ACC112 (cell line): Measurements from ENCODE around the gene GPER1.

ENCODE experiments used
- H2AFZ ChIP-seq: fragments of 200-600 bp; sonication (generic); one replicate; pipeline ENCODE4 v1.6.0; 2017; ENCODE audit warnings: antibody characterized with exemption, low read length; ENCODE audit not compliant: unreplicated experiment
- H3K27ac ChIP-seq: fragments of 200-600 bp; sonication (generic); 2 replicates; pipeline ENCODE4 v1.5.1; 2014; ENCODE audit warnings: low read depth, mild to moderate bottlenecking, antibody characterized with exemption, low read length, moderate library complexity
- H3K27me3 ChIP-seq: fragments of 200-600 bp; sonication (generic); 2 replicates; pipeline ENCODE4 v1.6.1; 2014; ENCODE audit warnings: mild to moderate bottlenecking, antibody characterized with exemption, low read length, moderate library complexity, mixed read lengths; ENCODE audit not compliant: insufficient read depth
- H3K36me3 ChIP-seq: fragments of 200-600 bp; sonication (generic); 2 replicates; pipeline ENCODE4 v1.6.1; 2016; ENCODE audit warnings: mild to moderate bottlenecking, antibody characterized with exemption, low read length, moderate library complexity, mixed read lengths; ENCODE audit not compliant: insufficient read depth
- H3K4me1 ChIP-seq: fragments of 200-600 bp; sonication (generic); one replicate; pipeline ENCODE4 v1.6.1; 2016; ENCODE audit warnings: low read length, mixed read lengths; ENCODE audit not compliant: insufficient read depth, unreplicated experiment, control insufficient read depth
- H3K4me3 ChIP-seq: fragments of 200-600 bp; sonication (generic); 2 replicates; pipeline ENCODE4 v1.5.1; 2014; ENCODE audit warnings: mild to moderate bottlenecking, low read depth, low read length
- H3K79me2 ChIP-seq: fragments of 200-600 bp; sonication (generic); one replicate; pipeline ENCODE4 v1.6.0; 2016; ENCODE audit warnings: low read length; ENCODE audit not compliant: control insufficient read depth, unreplicated experiment, insufficient read depth

Gene GPER1

DNA sequence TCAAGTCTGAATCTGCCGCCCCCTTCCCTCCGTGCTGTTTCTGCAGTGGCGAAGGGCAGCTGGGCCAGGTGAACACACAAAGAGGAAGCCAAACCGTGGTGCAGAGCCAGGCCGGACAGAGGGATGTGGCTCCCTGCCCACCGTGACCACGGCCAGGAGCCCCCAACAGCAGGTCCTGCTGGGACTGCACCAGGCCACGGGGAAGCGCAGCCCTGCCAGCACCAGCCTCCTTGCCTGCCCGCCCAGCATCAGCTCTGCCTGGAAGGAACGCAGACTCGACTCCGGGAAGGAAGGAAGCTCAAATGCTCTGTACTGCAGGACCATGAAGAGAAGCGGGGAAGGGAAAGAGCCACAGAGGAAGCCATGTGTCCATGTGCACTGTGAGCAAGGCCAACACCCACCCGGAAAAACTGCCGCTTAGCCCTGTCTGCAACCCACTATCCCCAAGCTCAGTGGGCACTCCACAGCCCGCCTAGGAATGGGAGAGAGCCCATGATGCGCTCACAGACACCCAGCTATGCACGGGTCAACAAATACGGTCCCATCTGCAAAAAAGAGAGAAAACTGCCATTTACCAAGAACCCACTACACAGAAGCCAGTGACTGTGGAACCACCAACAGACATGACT, 19.0 kb downstream of the GPER1 start:
- Histone ChIP-seq H3K27ac (no peak overlapping the region), H3K79me2 (no peaks in the 10 kb centered on the region), H3K36me3 (no peaks in the 10 kb centered on the region), H2AFZ (no peak overlapping the region), H3K4me1 (no peaks in the 10 kb centered on the region), H3K4me3 (no peak overlapping the region), H3K27me3 (no peaks in the 10 kb centered on the region)

DNA sequence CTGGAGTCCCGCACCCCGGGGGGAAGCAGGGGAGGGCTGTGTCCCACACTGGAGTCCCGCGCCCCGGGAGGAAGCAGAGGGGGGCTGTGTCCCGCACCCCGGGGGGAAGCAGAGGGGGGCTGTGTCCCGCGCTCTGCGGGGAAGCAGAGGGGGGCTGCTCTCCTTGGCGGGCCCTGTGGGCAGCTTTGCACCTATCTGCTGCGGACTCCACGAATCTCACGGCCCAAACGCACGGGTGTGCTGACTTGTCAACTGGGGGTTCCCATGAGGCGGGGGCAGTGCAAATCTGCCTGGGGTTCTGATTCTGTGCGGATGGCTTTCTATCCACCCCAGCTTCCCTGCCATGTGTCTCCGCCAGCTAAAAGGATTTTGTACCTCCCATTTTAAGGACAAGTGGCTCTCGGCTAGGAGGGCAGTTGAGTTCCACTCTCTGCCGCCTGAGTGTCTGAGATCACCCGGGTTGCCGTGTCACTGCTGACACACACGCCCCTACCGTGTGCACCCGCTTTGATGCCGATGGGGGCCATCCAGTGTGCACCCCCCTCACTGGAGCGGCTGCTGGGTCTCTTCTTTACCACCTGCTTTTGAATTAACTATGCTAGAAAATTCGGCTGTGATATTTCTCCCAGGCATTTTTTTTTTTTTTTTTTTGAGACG, 20.5 kb downstream of the GPER1 start:
- H3K36me3 ChIP-seq: no peaks in the 10 kb centered on the region
- no peak overlapping the region for H3K27ac ChIP-seq
- H3K79me2 ChIP-seq: no peaks in the 10 kb centered on the region
- H2AFZ ChIP-seq: no peak overlapping the region
- no peaks in the 10 kb centered on the region for H3K27me3 ChIP-seq
- no peak overlapping the region for H3K4me3 ChIP-seq
- H3K4me1 ChIP-seq: no peaks in the 10 kb centered on the region

DNA sequence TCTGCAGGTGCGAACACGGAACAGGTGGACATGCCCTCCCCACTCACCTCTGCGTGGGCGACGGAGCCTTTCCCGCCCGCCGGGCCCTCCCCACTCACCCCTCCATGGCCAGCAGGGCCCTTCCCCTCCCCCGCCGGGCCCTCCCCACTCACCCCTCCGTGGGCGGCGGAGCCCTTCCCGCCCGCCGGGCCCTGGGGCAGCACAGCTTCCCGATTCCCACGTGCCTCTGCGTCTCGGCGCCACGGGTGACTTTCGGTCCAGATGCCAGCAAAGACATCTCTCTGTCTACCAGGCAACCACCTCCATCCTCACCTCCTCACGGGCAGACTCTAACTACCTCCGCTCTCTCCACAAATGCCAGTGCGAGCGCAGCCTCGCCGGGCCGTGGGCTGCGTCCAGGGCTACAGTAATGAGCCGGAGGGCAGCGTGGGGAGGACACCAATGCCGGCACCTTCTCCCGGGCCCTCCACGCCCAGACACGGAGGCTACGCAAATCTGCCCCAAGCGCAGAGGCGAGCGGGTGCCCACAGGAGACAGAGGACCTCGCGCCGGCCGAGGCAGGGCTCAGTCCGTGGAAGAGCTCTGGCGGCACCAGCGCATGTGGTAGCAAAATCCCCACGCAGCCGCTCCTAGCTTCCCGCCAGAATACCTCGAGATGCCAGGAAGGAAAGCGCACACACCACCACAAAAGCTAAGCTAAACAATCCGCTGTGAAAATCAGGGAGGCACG, 21.8 kb downstream of the GPER1 start:
- H2AFZ ChIP-seq: no peak overlapping the region
- H3K36me3 ChIP-seq: no peaks in the 10 kb centered on the region
- no peaks in the 10 kb centered on the region for H3K27me3 ChIP-seq
- no peaks in the 10 kb centered on the region for H3K79me2 ChIP-seq
- no peaks in the 10 kb centered on the region for H3K4me1 ChIP-seq
- no peak overlapping the region for H3K27ac ChIP-seq
- no peak overlapping the region for H3K4me3 ChIP-seq

DNA sequence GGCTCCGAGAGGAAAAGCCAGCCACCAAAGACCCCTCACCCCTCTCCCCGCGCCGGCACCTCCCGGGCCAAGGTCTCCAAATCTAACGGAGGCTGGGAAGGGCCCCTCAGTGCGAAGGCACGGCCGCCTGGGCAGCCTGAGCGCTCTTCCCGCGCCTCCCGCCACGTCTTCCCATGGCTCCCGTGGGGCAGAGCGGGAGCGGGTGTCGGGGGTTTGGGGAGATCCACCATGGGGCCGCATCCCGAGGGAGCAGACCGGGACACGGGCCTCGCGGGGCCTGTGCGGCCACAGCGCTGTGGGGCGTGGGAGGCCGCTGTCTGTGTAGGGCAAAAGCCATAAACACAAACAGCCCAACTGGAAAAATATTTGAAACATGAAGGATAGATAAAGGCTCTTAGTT, 22.4 kb downstream of the GPER1 start:
- H3K36me3 ChIP-seq: no peaks in the 10 kb centered on the region
- H3K27ac ChIP-seq: no peak overlapping the region
- H3K27me3 ChIP-seq: no peaks in the 10 kb centered on the region
- H2AFZ ChIP-seq: no peak overlapping the region
- H3K4me3 ChIP-seq: no peak overlapping the region
- H3K4me1 ChIP-seq: no peaks in the 10 kb centered on the region
- H3K79me2 ChIP-seq: peaks cover 2% of the 10 kb centered on the region

DNA sequence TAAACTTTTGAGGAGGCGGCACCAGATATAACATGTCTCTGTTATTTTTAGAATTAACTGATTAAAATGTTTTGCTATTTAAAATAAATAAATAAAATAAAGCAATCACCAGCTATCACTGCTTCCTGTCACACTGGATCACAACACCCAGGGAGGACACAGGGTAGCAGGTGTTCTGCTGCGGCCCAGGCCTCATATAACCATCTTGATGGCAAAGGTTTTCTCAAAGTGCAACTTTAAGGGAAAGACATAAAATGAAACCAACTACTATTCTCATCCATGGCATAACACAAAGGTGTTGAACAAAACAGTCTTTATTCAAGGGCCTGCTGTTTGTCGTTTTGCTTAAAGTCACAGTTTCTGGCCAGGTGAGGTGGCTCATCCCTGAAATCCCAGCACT, 23.2 kb downstream of the GPER1 start:
- Histone ChIP-seq H3K79me2 (peaks cover 2% of the 10 kb centered on the region), H3K4me1 (no peaks in the 10 kb centered on the region), H3K4me3 (no peak overlapping the region), H2AFZ (no peak overlapping the region), H3K27ac (no peak overlapping the region), H3K36me3 (no peaks in the 10 kb centered on the region), H3K27me3 (no peaks in the 10 kb centered on the region)

DNA sequence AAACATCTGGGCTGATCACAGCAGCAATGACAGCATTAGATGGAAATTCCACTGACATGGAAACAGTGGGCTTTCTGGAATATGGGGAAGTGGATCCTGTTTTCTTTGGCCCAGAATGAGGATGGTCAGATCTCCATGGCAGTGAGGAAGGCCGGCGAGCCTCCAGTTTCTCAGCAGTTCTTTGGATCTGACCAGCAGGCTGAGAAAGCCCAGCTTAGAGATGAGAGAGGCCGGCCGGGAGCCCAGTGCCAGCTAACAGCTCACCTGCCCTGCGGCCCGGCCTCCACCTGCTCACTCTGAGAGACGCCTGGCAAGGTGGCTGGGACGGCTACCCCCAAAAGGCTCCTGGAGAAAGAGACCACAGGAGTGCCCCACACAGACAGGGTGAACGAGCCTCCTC, 24.2 kb downstream of the GPER1 start:
- no peaks in the 10 kb centered on the region for H3K4me1 ChIP-seq
- H3K36me3 ChIP-seq: no peaks in the 10 kb centered on the region
- H3K79me2 ChIP-seq: peaks cover 2% of the 10 kb centered on the region
- no peak overlapping the region for H2AFZ ChIP-seq
- H3K4me3 ChIP-seq: no peak overlapping the region
- no peaks in the 10 kb centered on the region for H3K27me3 ChIP-seq
- H3K27ac ChIP-seq: no peak overlapping the region

DNA sequence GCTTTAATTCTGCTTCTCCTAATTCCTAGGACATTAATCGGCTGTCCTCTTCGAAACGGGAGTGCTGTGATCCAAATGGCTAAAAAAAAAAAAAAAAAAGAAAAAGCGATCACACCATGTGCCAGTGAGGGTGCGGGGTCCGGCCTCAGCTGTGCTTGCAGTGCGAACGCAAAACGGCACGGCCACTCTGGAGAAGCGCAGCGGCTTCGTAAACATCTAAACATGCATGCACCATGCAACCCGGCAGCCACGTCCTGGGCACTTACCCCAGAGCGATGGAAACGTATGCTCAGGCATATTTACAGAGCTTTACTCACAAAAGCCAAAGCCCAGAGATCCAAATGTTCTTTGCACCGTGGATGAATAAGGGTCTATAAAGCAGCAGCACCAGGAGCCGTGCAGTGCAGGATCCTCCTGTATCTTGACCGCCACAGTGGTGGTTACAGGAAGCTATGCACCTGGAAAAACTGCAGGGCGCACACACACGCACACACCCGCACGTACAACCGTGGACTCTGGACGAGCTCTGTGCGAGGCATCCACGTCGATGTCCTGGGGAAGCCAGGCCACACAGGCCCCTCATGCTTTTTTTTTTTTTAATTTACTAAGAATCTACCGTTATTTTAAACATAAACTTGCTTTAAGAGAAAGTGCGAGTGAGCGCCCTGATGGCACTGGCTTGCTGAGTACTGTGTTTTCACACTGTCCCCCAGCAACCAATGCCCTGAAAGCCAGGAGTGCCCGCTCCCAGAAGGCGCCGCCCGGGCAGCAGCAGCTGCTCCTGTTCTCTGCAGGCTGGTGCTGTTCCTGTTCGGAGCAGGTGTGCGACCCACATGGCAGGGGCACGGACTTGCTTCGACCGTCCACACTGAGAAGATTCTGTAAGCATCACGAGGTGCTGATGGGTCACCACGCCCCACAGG, 25.0 kb downstream of the GPER1 start:
- Histone ChIP-seq H3K79me2 (peaks cover 2% of the 10 kb centered on the region), H3K4me3 (no peak overlapping the region), H3K27me3 (no peaks in the 10 kb centered on the region), H3K27ac (no peak overlapping the region), H3K36me3 (no peaks in the 10 kb centered on the region), H2AFZ (no peak overlapping the region), H3K4me1 (no peaks in the 10 kb centered on the region)

DNA sequence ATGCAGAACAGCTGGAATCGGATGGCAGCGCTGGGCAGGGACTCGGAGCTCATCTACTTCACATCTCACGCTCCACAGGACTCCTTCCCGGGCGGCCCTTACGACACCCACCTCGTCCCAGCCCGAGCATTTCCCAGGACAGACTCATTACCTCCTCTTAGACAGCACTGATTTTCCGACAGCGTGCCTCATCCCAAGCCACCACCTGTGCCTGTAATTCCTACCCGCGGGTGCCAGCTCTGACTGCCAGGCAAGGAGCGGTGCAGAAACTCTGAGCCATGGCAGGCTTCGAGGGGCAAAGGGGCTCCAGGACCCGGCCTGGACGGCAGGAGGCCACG, 25.6 kb downstream of the GPER1 start:
- Histone ChIP-seq H3K79me2 (peaks cover 2% of the 10 kb centered on the region), H3K4me3 (no peak overlapping the region), H2AFZ (no peak overlapping the region), H3K27me3 (no peaks in the 10 kb centered on the region), H3K27ac (no peak overlapping the region), H3K4me1 (no peaks in the 10 kb centered on the region), H3K36me3 (no peaks in the 10 kb centered on the region)

DNA sequence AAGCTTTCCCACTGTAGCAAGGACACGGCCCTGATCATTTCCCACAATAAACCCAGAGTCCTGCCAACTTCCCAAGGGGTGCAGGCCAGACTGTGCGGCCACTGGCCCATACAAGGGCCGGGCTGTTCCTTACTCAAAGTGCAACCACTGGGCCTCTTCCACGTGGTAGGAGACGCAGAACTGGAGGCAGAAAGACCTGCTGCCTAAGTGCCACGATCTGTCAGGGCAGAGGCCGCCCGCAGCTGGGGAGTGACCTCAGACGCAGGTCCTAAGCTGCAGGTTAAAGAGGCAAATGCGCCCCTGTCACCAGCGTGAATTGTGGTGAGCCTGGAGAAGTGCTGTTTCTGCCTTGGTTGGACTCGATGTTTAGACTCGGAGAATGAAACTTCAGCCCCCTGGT, 26.2 kb downstream of the GPER1 start:
- H3K4me3 ChIP-seq: no peak overlapping the region
- H3K27me3 ChIP-seq: no peaks in the 10 kb centered on the region
- peaks cover 2% of the 10 kb centered on the region for H3K79me2 ChIP-seq
- H3K36me3 ChIP-seq: no peaks in the 10 kb centered on the region
- no peaks in the 10 kb centered on the region for H3K4me1 ChIP-seq
- H2AFZ ChIP-seq: no peak overlapping the region
- no peak overlapping the region for H3K27ac ChIP-seq

DNA sequence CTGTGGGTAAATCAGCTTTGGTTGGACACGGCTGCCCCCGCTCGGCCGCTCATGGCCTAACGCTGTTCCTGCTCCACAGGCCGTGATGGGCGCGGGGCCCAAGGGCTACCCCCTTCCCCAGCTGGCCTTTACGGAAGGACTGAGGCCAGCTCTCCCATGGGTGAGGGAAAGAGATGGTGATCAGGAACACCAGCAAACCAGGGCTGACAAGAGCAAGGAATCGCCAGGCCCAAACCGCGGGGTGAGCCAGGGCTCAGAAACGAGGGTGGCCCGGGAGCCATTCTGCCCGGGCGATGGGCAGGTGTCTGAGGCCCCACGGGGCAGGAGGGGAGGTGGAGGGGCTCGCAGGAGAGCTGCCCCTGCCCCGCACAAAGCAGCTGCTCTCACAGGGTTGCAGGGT, 26.6 kb downstream of the GPER1 start:
- Histone ChIP-seq H3K27ac (no peak overlapping the region), H3K27me3 (no peaks in the 10 kb centered on the region), H2AFZ (no peak overlapping the region), H3K4me1 (no peaks in the 10 kb centered on the region), H3K36me3 (no peaks in the 10 kb centered on the region), H3K4me3 (no peak overlapping the region), H3K79me2 (peaks cover 2% of the 10 kb centered on the region)
